GM18517 (cell line): Measurements from ENCODE around the gene PCBP2.

Experiments used
- ATAC-seq: cut with Tn5 transposase; IDR thresholded peaks from one replicate; pipeline ENCODE4 v1.9.1; 2021; ENCODE audit warnings: mild to moderate bottlenecking, moderate library complexity; ENCODE audit not compliant: unreplicated experiment

Gene PCBP2

GRCh38 chr12:53492830-53493609 lies 41.1 kb downstream of the PCBP2 start:
- no peak for ATAC-seq

GRCh38 chr12:53493610-53494391 lies 41.9 kb downstream of the PCBP2 start:
- ATAC-seq, result no peak

- ATAC-seq, result no peak
Observed at GRCh38 chr12:53495903-53496751, 44.2 kb downstream of the PCBP2 start.

- no peak for ATAC-seq
Observed at GRCh38 chr12:53496752-53497032, 44.8 kb downstream of the PCBP2 start.

GRCh38 chr12:53497461-53497860 lies 45.6 kb downstream of the PCBP2 start:
- ATAC-seq, result no peak

- ATAC-seq, result no peak
Observed at GRCh38 chr12:53498235-53498630, 46.3 kb downstream of the PCBP2 start.

- no peak for ATAC-seq
Observed at GRCh38 chr12:53499266-53500141, 47.6 kb downstream of the PCBP2 start, which contains the start of gene MAP3K12. MAP3K12 (minus strand) TSS chr12:53499458; CDS start chr12:53487391, 12,067 bp downstream.

- no peak for ATAC-seq
Observed at GRCh38 chr12:53500142-53500775, 48.4 kb downstream of the PCBP2 start.

DNA sequence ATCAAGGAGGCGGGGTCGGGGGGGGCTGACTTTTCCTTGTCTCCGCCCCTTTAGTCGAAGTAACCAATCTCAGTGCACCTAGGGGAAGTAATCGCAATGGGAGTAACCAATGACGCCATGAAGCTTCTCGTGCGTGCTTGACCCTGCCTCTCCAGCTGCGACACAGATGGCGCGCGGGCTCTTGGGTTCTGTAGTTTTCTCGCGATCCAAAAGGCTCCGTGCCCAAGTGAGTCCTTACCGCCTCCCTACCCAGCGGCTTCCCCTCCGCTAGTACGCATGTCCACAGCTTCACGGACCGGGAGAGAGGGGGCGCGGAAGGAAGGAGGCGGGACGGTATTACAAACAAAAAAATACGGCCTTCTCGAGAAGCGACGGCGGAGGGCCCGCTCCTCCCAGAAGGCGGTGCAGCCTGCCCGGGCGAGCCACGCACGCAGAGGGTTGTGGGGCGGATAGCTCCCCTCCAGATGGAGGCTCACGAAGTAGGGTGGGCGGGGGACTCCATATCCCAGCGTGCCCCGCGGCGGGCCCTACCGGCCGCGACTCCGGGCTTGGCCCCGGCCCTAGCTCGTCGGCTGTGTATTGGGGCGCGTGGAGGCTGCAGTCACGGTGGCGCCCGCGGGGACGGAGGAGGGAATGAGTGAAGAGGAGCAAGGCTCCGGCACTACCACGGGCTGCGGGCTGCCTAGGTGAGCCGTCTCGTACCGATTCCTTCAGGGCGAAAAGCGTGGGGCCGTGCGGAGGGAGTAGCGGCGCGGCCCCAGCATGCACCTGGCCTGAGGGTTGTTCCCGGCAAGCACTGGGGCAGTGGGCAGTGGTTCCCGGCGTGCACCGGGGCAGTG lies 49.1 kb downstream of the PCBP2 start, which contains the start of gene TARBP2:
TSS of gene TARBP2 (plus strand) at position 508 of the 839 bp plus-strand sequence. CDS start at position 634, 126 bp downstream.
- ATAC-seq, result peak; percentile 81

DNA sequence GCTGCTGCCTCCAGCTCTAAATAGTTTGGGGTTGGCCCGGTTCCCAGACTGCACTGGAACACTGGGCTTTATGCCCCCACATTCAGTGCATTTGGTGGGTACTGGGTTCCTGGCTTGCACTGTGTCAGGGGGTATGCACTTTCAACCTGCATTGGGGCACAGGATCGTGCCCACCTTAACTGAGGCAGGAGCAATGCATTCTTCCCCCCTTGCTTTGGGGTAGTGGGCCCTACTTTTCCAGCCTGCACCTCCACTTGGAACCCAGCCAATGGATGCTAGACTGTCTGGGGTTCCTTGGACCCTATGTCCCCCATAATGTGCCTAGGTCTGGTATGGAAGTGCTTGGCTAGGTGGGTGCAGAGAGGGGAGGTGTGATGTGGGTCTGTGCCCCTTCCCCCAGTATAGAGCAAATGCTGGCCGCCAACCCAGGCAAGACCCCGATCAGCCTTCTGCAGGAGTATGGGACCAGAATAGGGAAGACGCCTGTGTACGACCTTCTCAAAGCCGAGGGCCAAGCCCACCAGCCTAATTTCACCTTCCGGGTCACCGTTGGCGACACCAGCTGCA lies 49.8 kb downstream of the PCBP2 start:
- no peak for ATAC-seq

DNA sequence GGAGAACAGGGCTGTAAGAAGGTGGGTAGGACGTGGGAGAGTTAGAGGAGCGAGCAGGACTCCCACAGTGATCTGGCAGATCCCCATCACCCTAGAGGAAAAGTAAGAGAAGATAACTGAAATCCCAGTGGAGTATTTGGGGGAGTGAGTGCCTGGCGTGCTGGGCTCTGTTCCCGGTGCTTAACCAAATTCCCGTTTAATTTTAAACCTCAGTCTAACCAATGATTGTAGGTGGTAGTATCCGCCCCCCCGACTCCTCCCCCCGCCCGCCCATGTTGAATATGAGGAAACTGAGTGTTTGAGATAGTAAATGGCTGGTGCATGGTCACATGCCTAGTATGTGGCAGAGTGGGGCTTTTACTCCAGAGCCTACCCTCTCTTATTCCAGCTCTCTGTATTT lies 50.4 kb downstream of the PCBP2 start:
- no peak for ATAC-seq

DNA sequence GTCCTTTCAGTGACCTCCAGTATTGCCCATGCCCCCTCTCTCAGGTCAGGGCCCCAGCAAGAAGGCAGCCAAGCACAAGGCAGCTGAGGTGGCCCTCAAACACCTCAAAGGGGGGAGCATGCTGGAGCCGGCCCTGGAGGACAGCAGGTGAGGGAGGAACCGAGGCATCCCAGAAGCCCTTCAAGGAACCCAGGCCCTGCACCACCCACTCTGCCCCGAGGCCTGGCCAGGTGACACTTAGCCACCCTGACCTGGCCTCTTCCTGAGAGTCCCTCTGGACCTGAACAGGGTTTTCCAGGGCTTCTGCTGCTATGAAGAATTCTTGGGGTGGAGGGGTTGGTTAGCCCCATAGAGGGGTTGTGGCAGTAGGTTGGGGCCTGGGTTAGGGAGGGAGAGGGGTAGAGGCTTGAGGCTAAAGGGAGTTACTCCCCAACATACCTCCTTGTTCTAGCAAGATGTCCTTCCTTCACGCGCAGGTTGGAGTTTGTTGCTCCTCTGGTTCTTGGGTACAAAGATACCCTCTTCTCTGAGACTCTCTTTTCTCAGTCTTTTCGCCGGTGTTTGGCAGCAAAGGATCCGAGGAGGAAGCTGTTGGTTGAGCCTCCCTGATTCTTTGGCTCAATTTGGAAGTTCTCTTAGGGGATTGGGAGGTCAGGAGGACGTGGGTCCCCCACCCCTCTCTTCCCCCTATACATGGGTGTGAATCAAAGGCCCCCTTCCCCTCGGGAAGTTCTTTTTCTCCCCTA lies 51.3 kb downstream of the PCBP2 start:
- ATAC-seq, result no peak

GRCh38 chr12:53504004-53504920 lies 52.4 kb downstream of the PCBP2 start:
- ATAC-seq, result no peak

DNA sequence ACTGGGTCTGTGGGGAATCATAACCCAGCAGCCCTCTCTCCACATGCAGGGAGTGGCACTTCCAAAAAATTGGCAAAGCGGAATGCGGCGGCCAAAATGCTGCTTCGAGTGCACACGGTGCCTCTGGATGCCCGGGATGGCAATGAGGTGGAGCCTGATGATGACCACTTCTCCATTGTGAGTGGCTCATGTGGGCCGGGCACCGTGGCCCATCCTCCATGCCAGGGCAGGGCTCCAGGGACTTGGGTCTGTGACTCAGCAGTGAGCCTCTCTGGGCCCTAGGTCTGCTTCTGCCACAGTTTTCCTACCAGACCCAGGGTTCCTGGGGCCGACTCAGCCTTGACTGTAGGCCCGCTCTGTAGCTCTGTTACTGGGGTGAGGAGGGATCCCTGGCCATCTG lies 53.2 kb downstream of the PCBP2 start:
- ATAC-seq, result no peak

GRCh38 chr12:53505555-53506449 lies 53.9 kb downstream of the PCBP2 start:
- no peak for ATAC-seq

GRCh38 chr12:53506450-53506785 lies 54.5 kb downstream of the PCBP2 start:
- ATAC-seq, result no peak
